Measurements from ENCODE around the gene ROPN1L.
"Not testable (repeated sequence)": the region's sequence is repeated elsewhere in the genome, so short reads cannot be mapped to it uniquely, and the experiment has no call there.

ROPN1L gene

GRCh38 chr5:10480237-10480985, 38.7 kb downstream of the ROPN1L start:
- DNase-seq = no peak

- no peak for DNase-seq
These were observed 39.7 kb downstream of the ROPN1L start for GRCh38 chr5:10481241-10481935.

GRCh38 chr5:10482791-10483530, 41.3 kb downstream of the ROPN1L start:
- no peak for DNase-seq

- DNase-seq = no peak
These were observed 43.1 kb downstream of the ROPN1L start for GRCh38 chr5:10484774-10485141.

GRCh38 chr5:10485142-10485795, 43.6 kb downstream of the ROPN1L start:
- DNase-seq = no peak

GRCh38 chr5:10485897-10486296, 44.2 kb downstream of the ROPN1L start:
- no peak for DNase-seq

- no peak for DNase-seq
These were observed 45.0 kb downstream of the ROPN1L start for GRCh38 chr5:10486511-10487344.

- DNase-seq = no peak
These were observed 46.5 kb downstream of the ROPN1L start for GRCh38 chr5:10488144-10488543.

GRCh38 chr5:10489810-10490426, 48.2 kb downstream of the ROPN1L start:
- DNase-seq = no peak

GRCh38 chr5:10490927-10491672, 49.4 kb downstream of the ROPN1L start:
- DNase-seq = no peak

GRCh38 chr5:10491673-10492026, 50.0 kb downstream of the ROPN1L start:
- no peak for DNase-seq

GRCh38 chr5:10493884-10494283, 52.2 kb downstream of the ROPN1L start:
- no peak for DNase-seq

- DNase-seq = not testable (repeated sequence)
These were observed 52.8 kb downstream of the ROPN1L start for GRCh38 chr5:10494497-10494896.

- DNase-seq = no peak
These were observed 55.9 kb downstream of the ROPN1L start for GRCh38 chr5:10497554-10497953.

- DNase-seq = no peak
These were observed 56.7 kb downstream of the ROPN1L start for GRCh38 chr5:10498350-10498749.

GRCh38 chr5:10499066-10499465, 57.4 kb downstream of the ROPN1L start:
- DNase-seq = no peak

- DNase-seq = no peak
These were observed 58.1 kb downstream of the ROPN1L start for GRCh38 chr5:10499776-10500175.

- no peak for DNase-seq
These were observed 59.0 kb downstream of the ROPN1L start for GRCh38 chr5:10500669-10501068.

- no peak for DNase-seq
These were observed 59.9 kb downstream of the ROPN1L start for GRCh38 chr5:10501554-10502075.

- no peak for DNase-seq
These were observed 60.5 kb downstream of the ROPN1L start for GRCh38 chr5:10502130-10502529.

GRCh38 chr5:10502578-10502977, 60.9 kb downstream of the ROPN1L start:
- no peak for DNase-seq
